ENCODE measurements around the gene SEMA4C.
A peak's percentile ranks its signal among the peaks of the same experiment; 100 is the strongest.
"Not testable (repeated sequence)": the region's sequence is repeated elsewhere in the genome, so short reads cannot be mapped to it uniquely, and the experiment has no call there.

SEMA4C gene

DNA sequence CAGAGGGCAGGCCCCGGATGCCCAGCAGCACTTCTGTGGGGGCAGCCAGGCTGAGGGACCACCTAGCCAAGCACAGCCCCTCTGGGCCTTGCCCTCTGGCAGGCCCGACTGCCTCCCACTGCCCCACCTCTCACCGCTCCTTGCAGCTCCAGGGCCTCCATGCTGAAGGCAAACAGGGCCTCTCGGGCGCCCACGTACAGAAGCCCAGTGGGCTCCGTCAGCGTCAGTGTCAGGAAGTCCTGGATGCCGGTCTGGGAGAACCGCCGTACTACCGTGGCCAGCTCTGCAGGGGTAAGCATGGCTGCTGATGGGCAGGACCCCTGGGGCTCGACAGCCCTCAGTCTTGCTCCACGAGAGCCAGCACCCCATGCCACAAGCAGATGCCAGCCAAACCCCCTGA is 3.7 kb downstream of the SEMA4C start:
- DNase-seq: no peak

- no peak for DNase-seq
Observed at GRCh38 chr2:96865654-96866053, 4.2 kb downstream of the SEMA4C start.

DNA sequence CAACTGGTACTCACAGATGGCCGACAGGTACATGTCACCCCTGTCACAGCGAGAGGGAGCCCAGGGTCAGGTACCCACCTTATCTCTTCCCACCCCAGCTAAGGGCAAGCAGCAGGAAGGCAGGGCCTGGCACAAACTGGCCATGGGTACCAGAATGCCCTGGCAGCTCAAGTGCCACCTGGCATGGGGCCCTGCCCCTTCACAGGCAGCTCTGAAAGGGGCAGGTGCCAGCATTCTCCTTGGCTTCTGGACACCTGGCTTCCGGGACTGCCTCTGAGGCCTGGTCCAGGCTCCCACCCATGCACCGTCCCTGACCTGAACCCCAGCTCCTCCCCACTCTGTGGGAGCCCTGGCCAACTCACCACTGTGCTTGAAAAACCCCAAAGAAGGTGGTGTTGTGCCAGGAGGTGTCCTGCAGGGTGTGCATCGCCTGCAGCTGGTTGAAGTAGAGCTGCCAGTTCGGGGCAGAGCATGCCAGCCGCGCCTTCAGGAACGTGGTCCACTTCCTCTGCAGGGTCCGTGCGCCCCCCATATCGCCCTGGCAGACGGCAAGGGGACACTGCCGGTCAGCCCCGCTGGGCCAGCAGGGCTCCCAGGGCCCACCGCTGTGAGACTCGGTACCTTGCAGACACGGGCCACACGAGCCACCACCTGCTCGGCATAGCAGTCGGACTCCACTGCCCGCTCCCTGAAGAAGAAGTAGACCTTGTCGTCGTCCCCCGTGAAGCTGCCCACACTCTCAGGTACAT is 5.4 kb downstream of the SEMA4C start:
- DNase-seq: no peak

GRCh38 chr2:96863575-96864342 is 6.1 kb downstream of the SEMA4C start:
- no peak for DNase-seq

DNA sequence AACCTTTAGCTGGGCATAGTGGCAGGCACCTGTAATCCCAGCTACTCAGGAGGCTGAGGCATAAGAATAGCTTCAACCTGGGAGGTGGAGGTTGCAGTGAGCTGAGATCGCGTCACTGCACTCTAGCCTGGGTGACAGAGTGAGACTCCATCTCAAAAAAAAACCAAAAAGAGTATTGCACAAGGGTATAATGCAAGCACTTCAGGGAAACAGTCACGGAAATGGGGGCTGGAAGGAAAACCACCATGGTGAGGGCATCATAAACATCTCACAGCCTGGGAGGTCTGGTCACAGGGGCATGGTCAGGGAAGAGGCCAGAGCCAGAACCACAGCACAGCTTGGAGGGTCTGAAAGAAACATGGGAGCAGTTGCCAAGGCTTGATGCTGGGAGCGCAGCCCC is 6.8 kb downstream of the SEMA4C start:
- DNase-seq: not testable (repeated sequence)

GRCh38 chr2:96861074-96861473 is 8.8 kb downstream of the SEMA4C start:
- DNase-seq: no peak

DNA sequence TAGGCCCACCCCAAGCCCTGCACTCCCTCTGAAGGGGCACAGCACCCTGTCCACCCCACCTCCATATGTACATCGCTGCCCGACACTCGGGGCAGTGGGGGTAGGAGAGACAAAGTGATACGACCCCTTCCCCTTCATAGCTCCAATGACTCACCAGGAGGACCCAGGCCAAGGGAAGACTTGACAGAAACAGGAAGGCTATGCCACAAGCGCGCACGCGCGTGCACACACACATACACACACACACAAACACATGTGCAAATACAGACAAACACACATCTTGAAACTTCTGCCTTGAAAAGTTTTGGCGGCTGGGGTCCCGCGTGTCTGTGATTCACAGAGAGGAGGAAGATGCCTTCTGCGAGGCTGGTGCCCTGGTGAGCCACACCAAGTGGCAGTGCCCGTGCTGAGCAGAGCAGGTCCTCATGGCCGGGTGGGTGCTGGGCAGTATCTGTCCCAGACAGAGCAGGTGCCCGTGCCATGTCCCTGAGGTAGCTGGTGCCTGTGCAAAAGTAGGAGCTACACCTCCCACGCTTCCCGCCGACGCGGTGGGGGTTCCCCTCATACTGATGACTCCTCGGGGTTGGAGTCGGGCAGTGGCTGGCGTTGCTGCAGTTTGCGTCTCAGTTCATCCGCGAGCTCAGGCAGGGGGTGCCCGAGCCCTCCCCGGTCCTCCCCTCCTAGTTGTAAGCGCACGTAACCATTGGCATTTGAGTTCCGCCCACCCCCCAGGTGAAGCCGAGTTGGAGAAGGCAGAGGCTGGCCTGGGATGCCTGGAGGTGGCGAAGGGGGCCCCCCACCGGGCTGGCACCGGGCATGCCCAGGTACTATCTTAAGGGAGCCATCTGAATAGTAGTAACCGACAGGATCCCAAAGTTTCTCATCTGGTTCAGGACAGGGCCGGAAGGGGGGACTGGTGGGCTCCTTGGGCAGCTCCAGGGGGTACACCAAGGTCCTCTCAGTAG is 9.5 kb downstream of the SEMA4C start:
- no peak for DNase-seq

- no peak for DNase-seq
Observed at GRCh38 chr2:96859681-96860064, 10.2 kb downstream of the SEMA4C start.

DNA sequence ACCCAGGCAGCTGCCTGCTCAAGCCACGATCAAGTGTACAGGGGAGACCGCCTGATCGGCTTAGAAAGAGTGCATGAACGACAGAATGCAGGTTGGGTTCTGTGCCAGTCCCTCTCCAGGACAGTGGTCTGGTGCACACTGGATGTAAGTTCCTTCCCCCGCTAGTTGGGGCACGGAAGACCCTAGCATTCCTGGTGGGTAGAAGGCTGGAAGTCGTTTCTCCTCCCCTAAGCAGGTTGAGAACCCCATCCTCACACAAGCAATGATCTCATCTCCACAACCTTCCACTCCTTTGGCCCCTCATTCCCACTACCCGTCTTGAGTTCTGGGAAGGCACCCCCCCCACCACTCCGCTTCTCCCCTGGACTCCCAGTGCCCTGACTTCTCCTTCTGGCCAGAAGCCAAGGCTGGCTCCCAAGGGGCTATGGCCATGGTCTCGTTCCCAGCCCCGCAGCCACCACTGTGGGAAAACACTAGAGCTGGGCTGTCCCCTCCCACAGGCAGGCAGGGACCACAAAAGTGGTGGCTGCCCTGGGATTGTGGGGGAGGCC is 10.7 kb downstream of the SEMA4C start:
- no peak for DNase-seq

- DNase-seq: peak; percentile 97
Observed at GRCh38 chr2:96857667-96858372, 12.1 kb downstream of the SEMA4C start, which contains the start of gene ANKRD39. ANKRD39 (minus strand) TSS chr2:96858016; CDS start chr2:96857987, 29 bp downstream.

- peak; percentile 40 for DNase-seq
Observed at GRCh38 chr2:96856776-96857666, 12.9 kb downstream of the SEMA4C start.

- DNase-seq: no peak
Observed at GRCh38 chr2:96853321-96853720, 16.6 kb downstream of the SEMA4C start.

GRCh38 chr2:96852667-96853066 is 17.2 kb downstream of the SEMA4C start:
- DNase-seq: no peak

- DNase-seq: no peak
Observed at GRCh38 chr2:96848264-96848663, 21.6 kb downstream of the SEMA4C start.

DNA sequence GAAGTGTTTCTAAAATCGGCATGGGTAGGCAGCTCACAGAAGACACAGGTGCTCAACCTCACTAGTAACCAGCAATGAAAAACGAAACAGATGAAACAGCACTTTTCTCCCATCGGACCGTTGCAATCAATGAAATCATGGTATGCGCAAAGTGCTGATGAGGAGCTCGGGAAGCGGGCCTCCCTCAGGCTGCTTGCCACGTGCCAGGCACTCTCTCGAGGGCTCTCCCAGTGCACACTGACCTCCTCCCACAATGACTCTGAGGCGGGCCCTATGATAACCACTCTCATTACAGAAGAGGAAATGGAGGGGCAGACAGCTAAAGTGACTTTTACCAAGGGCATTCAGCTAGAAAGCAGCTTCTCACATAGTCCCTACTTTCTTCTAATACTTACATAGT is 22.3 kb downstream of the SEMA4C start:
- DNase-seq: no peak

GRCh38 chr2:96846825-96847224 is 23.1 kb downstream of the SEMA4C start:
- no peak for DNase-seq

DNA sequence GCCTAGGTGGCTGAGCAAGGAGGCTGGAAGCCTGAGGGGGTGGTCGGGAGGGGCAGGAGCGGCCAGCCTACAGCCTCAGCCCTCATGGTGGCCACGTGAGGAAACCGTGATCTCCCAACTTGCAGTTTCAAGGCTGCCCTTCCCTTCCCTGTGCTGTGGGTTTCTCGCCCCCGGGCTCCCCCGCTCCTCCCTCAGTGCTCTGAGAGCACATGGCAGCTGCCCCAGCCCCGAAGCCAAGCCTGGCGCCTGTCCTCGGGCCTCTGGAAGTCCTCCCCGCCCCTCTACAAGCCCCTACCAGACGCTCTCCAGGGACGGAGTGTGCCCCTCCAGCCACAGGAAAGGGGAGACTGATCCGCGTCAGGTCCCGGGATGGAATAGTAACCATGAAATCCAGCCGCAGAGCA is 25.5 kb downstream of the SEMA4C start:
- DNase-seq: no peak

DNA sequence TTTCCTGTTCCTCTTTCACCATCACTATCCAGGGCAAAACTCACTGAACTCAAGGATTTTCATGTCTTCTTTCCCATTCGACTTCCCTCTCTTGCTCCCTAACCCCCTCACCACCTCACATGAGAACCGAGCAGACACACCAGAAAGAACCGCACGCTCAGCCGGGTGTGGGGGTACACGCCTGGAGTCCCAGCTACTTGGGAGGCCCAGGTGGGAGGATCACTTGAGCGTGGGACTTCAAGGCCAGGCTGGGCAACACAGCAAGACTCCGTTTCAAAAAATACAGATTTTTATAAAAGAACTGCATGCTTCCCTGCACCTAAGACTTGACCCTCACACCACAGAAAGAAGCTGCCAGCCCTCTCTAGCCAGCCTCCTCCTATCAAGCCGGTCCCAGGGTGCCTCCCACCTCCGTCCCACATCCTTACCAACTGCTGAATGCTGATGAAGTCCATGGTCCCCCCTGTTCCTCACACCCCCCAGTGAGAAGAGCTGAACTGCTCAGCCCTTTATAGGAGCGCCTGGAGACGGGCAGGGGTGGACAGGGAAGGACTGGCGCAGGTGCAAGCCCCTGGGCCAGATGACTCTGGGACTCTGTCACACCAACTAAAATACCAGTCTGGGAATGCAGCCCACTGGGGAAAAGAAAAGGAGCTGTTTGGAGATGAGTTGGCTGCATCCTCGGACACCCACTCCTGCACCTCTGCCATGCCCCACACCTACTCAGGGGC is 26.2 kb downstream of the SEMA4C start, which contains the start of gene ANKRD23:
Gene ANKRD23, minus strand, starts transcription at position 484 of the 731 bp plus-strand sequence. Its CDS starts 29 bp downstream, at position 455.
- no peak for DNase-seq

DNA sequence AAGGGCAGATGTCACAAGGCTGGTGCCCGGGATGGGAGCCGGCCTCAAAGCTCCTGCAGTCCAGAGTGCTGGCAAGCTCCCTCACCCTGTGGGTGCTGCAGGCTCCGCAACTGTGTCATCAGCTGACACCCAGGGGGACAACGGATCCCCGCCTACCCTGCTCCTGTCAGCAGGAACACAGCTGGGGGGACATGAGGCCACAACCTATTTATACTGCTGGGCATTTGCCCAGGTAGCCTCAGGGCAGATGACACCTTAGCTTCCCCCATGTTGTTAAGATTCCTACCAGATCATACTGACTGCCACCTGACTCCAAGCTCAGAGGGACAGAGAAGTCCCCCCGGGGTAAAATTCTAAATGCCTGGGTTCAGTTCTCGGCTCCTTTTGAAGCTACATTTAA is 27.3 kb downstream of the SEMA4C start:
- DNase-seq: no peak

All from effector CD4-positive, alpha-beta T cell (primary cell).